AG09309 (cell line): ENCODE measurements around the gene CNIH2.

Experiments
- DNase-seq: peaks from one replicate; pipeline ENCODE4 v3.0.0-alpha.2; 2010; ENCODE audit warnings: low read depth
- H3K4me3 ChIP-seq: 2 replicates; pipeline ENCODE4 v1.5.1; 2011; ENCODE audit warnings: mild to moderate bottlenecking, low read depth, low read length, moderate library complexity; ENCODE audit not compliant: control insufficient read depth
- TF ChIP-seq, protein P1 (sequence below): IDR thresholded peaks from 2 replicates; pipeline ENCODE4 v1.5.1; 2011; ENCODE audit warnings: mild to moderate bottlenecking, low read depth, low read length, inconsistent platforms; ENCODE audit not compliant: insufficient read depth, control insufficient read depth; ENCODE audit errors: missing control alignments

The CNIH2 gene

DNA sequence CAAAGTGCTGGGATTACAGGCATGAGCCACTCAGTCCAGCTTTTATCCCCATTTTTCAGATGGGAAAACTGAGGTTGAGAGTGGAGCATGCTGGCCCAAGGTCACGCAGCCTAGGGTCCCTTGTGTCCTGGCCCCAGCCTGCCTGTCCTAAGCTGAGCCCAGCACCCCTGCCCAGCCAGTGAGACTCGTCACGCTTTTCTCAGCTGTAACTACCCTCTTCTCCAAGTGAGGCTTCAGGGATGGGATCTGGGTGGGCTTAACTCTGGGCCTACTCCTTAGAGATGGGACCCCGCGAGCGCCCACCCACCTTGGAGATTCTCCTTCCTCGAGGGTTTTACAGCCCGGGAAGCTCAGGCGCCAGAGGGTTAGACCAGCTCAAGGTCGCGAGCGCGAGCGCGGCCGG is 13.3 kb downstream of the CNIH2 start:
- TF ChIP-seq, protein P1, sequence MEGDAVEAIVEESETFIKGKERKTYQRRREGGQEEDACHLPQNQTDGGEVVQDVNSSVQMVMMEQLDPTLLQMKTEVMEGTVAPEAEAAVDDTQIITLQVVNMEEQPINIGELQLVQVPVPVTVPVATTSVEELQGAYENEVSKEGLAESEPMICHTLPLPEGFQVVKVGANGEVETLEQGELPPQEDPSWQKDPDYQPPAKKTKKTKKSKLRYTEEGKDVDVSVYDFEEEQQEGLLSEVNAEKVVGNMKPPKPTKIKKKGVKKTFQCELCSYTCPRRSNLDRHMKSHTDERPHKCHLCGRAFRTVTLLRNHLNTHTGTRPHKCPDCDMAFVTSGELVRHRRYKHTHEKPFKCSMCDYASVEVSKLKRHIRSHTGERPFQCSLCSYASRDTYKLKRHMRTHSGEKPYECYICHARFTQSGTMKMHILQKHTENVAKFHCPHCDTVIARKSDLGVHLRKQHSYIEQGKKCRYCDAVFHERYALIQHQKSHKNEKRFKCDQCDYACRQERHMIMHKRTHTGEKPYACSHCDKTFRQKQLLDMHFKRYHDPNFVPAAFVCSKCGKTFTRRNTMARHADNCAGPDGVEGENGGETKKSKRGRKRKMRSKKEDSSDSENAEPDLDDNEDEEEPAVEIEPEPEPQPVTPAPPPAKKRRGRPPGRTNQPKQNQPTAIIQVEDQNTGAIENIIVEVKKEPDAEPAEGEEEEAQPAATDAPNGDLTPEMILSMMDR, result no peak
- no peak overlapping the region for H3K4me3 ChIP-seq
- DNase-seq, result no peak

DNA sequence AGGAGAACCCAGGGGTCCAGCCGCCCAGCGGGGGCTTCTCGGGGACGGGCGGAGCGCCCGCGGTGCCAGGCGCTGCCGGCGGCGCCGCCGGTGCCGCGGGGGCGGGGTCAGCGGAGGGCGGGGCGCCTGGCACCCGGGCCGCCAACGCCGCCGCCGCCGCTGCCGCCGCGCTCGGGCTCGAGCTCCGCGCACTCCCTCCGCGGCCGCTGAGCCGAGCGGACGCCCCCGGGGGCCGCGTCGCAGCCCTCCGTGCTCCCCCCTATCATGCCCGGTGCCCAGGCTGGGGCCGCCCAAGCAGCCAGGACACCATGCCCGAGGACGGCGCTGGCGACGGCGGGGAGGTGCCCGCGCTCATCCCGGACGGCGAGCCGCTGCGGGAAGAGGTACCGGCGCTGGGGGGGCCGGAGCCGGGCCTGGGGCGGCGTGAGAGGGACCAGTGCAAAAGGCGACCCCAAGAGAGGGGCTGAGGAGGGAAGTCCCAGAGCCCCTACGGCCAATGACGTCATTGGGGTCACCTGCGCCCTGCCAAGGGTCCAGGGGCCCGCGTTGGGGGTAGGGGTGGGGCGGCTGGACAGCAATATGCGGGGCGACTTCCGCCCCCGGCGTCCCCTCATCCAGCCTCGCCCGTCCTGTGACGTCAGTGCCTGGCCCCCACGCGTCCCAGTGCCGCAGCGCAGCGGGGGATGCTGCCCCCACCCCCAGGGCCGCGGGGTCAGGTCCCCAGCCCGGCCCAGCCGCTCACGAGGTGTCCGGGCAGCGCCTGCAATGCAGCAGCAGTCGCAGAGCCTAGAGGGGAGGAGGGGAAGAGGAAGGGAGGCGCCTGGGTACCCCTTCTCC is 13.9 kb downstream of the CNIH2 start, which contains the start of gene TMEM151A:
Gene TMEM151A, plus strand, starts transcription at position 189 of the 837 bp plus-strand sequence. Its CDS starts 120 bp downstream, at position 309.
- no peak for DNase-seq
- peak within 1 kb of the TSS; percentile 13 for H3K4me3 ChIP-seq
- TF ChIP-seq, protein P1, result no peak

DNA sequence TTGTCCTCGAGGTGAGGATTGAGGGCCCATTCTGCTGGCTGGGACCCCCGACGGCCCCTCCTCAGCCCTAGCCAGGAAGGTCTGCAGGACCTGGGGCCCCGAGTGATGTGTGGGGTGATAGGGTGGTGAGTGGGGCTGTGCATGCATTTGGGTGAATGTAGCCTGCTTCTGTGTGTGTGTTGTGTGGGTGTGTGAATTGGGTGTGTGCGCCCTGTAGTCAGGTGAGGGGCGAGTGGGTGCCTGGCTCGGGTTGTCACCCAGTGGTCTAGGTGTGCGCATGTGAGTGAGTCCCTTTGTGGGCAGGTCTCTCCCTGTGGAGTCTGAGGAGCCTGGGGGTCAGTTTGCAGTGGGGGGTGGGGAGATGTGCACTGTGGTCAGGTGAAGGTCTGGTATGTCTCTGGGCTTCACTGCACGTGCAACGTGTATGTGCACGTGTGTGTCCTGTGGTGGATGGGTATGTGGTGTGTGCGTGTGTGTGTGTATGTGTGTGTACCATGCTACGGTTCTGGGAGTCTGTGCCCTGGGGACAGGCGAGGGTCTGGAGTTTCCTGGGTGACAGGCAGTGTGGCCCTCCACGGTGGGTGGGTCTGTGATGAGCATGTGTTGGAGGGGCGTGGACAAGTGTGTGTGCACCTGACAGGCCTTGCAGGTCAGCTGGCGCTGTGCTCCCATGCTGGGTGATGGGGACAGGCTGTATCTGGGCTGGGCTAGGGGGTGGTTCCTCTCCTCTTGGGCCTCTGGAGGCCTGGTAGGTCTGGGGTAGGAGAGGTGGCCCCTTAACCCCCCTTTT is 14.8 kb downstream of the CNIH2 start:
- no peak for DNase-seq
- TF ChIP-seq, protein P1, result no peak
- no peak overlapping the region for H3K4me3 ChIP-seq

DNA sequence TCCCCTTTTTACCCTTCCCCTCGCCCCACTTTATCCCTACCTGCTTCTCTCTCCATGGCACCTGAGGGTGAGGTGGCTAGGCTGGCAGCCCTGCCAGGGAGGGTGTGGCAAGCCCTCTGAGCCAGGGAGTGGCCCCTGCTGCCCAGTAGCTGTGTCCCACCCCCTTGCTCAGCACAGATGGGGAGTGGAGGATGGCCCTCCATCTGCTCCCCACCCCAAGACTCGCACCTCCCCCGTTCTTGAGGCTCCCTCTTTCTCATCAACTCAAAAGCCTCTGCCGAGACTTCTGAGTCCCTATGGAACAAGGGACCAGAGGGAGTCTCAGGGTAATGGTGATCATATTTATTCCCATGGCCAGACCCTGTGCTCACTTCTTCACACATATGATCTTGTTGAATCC is 15.4 kb downstream of the CNIH2 start:
- no peak for DNase-seq

DNA sequence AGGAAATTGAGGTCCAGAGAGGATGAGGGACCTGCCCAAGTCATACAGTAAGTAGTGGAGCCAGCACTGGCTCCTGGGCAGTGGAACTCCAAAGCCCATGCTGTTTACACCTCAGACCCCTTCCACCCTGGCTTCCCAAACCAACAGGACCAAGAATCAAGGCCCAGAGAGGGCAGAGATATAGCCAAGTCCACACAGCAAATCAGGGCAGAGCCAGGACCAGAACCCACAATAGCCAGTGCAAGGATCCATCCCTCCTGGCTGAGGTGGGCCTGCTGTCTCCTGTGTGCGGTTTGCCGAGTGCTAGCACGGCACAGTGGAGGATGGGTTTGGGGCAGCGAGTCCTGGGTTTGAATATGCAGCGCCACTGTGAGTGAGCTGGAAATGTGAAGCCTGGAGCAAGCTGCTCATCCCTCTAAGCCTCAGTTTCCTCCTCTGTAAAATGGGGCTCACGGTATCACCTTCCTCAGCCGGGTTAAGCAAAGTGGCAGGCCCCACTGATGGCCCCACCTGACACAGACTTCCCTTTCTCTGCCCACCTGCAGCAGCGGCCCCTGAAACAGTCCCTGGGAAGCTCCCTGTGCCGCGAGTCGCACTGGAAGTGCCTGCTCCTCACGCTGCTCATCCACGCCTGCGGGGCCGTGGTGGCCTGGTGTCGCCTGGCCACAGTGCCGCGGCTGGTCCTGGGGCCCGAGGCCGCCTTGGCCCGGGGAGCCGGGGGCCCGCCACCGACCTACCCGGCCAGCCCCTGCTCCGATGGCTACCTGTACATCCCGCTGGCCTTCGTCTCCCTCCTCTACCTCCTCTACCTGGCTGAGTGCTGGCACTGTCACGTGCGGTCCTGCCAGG is 16.0 kb downstream of the CNIH2 start:
- no peak overlapping the region for H3K4me3 ChIP-seq
- TF ChIP-seq, protein P1, result no peak
- DNase-seq, result no peak

More for the DNA sequence above, 15.4 kb downstream of the CNIH2 start:
- TF ChIP-seq, protein P1, result no peak
- no peak overlapping the region for H3K4me3 ChIP-seq
